Measurements from ENCODE around the gene SNX22. TPM values are rescaled to one million over a fixed set of nuclear protein-coding genes. Genes with fewer than 3 reads are reported as not detected.

Gene SNX22
- total RNA-seq, 1 donor from 2014 or later, result 1.0 TPM

GRCh38 chr15:64133623-64134344, 17.7 kb upstream of the SNX22 start:
- peak overlapping the region in 1 of 3 donors; percentile 25 for H3K9ac ChIP-seq (ENCODE audit: low read depth in 1 of 3, low read length in 3 of 3)
- peaks cover 80 to 89% (median 82%) of the 10 kb centered on the region in 3 donors for H3K36me3 ChIP-seq (ENCODE audit: control insufficient read depth in 3 of 3, insufficient read depth in 3 of 3, low read length in 3 of 3)
- H3K4me3 ChIP-seq (ENCODE audit: low read length in 3 of 3), result no peak overlapping the region
- no peaks in the 10 kb centered on the region for H3K9me3 ChIP-seq (ENCODE audit: control insufficient read depth in 3 of 3, low read length in 3 of 3)
- no peaks in the 10 kb centered on the region for H3K27me3 ChIP-seq (ENCODE audit: control insufficient read depth in 3 of 3, insufficient read depth in 3 of 3, low read length in 3 of 3)
- peaks cover 0 to 5% (median 0%) of the 10 kb centered on the region in 3 donors for H3K4me1 ChIP-seq (ENCODE audit: control insufficient read depth in 3 of 3, insufficient read depth in 3 of 3, low read length in 3 of 3)
- no peak overlapping the region for H3K27ac ChIP-seq (ENCODE audit: low read depth, low read length)

GRCh38 chr15:64134345-64134829, 17.1 kb upstream of the SNX22 start:
- Histone ChIP-seq H3K4me1 (ENCODE audit: control insufficient read depth in 3 of 3, insufficient read depth in 3 of 3, low read length in 3 of 3) (peaks cover 0 to 5% (median 0%) of the 10 kb centered on the region in 3 donors), H3K9ac (ENCODE audit: low read depth in 1 of 3, low read length in 3 of 3) (peak overlapping the region in 1 of 3 donors; percentile 25), H3K27ac (ENCODE audit: low read depth, low read length) (no peak overlapping the region), H3K27me3 (ENCODE audit: control insufficient read depth in 3 of 3, insufficient read depth in 3 of 3, low read length in 3 of 3) (no peaks in the 10 kb centered on the region), H3K4me3 (ENCODE audit: low read length in 3 of 3) (no peak overlapping the region), H3K9me3 (ENCODE audit: control insufficient read depth in 3 of 3, low read length in 3 of 3) (no peaks in the 10 kb centered on the region), H3K36me3 (ENCODE audit: control insufficient read depth in 3 of 3, insufficient read depth in 3 of 3, low read length in 3 of 3) (peaks cover 80 to 86% (median 82%) of the 10 kb centered on the region in 3 donors)

- peaks cover 63 to 69% (median 66%) of the 10 kb centered on the region in 3 donors for H3K36me3 ChIP-seq (ENCODE audit: control insufficient read depth in 3 of 3, insufficient read depth in 3 of 3, low read length in 3 of 3)
- no peak overlapping the region for H3K9ac ChIP-seq (ENCODE audit: low read depth in 1 of 3, low read length in 3 of 3)
- no peak overlapping the region for H3K27ac ChIP-seq (ENCODE audit: low read depth, low read length)
- peaks cover 0 to 5% (median 3%) of the 10 kb centered on the region in 3 donors for H3K4me1 ChIP-seq (ENCODE audit: control insufficient read depth in 3 of 3, insufficient read depth in 3 of 3, low read length in 3 of 3)
- no peak overlapping the region for H3K4me3 ChIP-seq (ENCODE audit: low read length in 3 of 3)
- H3K27me3 ChIP-seq (ENCODE audit: control insufficient read depth in 3 of 3, insufficient read depth in 3 of 3, low read length in 3 of 3), result no peaks in the 10 kb centered on the region
- no peaks in the 10 kb centered on the region for H3K9me3 ChIP-seq (ENCODE audit: control insufficient read depth in 3 of 3, low read length in 3 of 3)
Measured at GRCh38 chr15:64136347-64136746, 15.2 kb upstream of the SNX22 start.

- H3K9ac ChIP-seq (ENCODE audit: low read depth in 1 of 3, low read length in 3 of 3), result no peak overlapping the region
- H3K4me3 ChIP-seq (ENCODE audit: low read length in 3 of 3), result no peak overlapping the region
- peaks cover 55 to 64% (median 61%) of the 10 kb centered on the region in 3 donors for H3K36me3 ChIP-seq (ENCODE audit: control insufficient read depth in 3 of 3, insufficient read depth in 3 of 3, low read length in 3 of 3)
- H3K9me3 ChIP-seq (ENCODE audit: control insufficient read depth in 3 of 3, low read length in 3 of 3), result no peaks in the 10 kb centered on the region
- no peak overlapping the region for H3K27ac ChIP-seq (ENCODE audit: low read depth, low read length)
- no peaks in the 10 kb centered on the region for H3K27me3 ChIP-seq (ENCODE audit: control insufficient read depth in 3 of 3, insufficient read depth in 3 of 3, low read length in 3 of 3)
- peaks cover 0 to 5% (median 3%) of the 10 kb centered on the region in 3 donors for H3K4me1 ChIP-seq (ENCODE audit: control insufficient read depth in 3 of 3, insufficient read depth in 3 of 3, low read length in 3 of 3)
Measured at GRCh38 chr15:64137226-64137833, 14.2 kb upstream of the SNX22 start.

- Histone ChIP-seq H3K36me3 (ENCODE audit: control insufficient read depth in 3 of 3, insufficient read depth in 3 of 3, low read length in 3 of 3) (peaks cover 52 to 60% (median 57%) of the 10 kb centered on the region in 3 donors), H3K27me3 (ENCODE audit: control insufficient read depth in 3 of 3, insufficient read depth in 3 of 3, low read length in 3 of 3) (no peaks in the 10 kb centered on the region), H3K9me3 (ENCODE audit: control insufficient read depth in 3 of 3, low read length in 3 of 3) (no peaks in the 10 kb centered on the region), H3K4me3 (ENCODE audit: low read length in 3 of 3) (no peak overlapping the region), H3K4me1 (ENCODE audit: control insufficient read depth in 3 of 3, insufficient read depth in 3 of 3, low read length in 3 of 3) (peaks cover 0 to 5% (median 3%) of the 10 kb centered on the region in 3 donors), H3K27ac (ENCODE audit: low read depth, low read length) (no peak overlapping the region), H3K9ac (ENCODE audit: low read depth in 1 of 3, low read length in 3 of 3) (no peak overlapping the region)
Measured at GRCh38 chr15:64138331-64138941, 13.1 kb upstream of the SNX22 start.

- Histone ChIP-seq H3K36me3 (ENCODE audit: control insufficient read depth in 3 of 3, insufficient read depth in 3 of 3, low read length in 3 of 3) (peaks cover 36 to 50% (median 49%) of the 10 kb centered on the region in 3 donors), H3K4me1 (ENCODE audit: control insufficient read depth in 3 of 3, insufficient read depth in 3 of 3, low read length in 3 of 3) (peaks cover 0 to 3% (median 0%) of the 10 kb centered on the region in 3 donors), H3K27ac (ENCODE audit: low read depth, low read length) (no peak overlapping the region), H3K4me3 (ENCODE audit: low read length in 3 of 3) (no peak overlapping the region), H3K27me3 (ENCODE audit: control insufficient read depth in 3 of 3, insufficient read depth in 3 of 3, low read length in 3 of 3) (peaks cover 0 to 4% (median 0%) of the 10 kb centered on the region in 3 donors), H3K9me3 (ENCODE audit: control insufficient read depth in 3 of 3, low read length in 3 of 3) (no peaks in the 10 kb centered on the region), H3K9ac (ENCODE audit: low read depth in 1 of 3, low read length in 3 of 3) (no peak overlapping the region)
Measured at GRCh38 chr15:64141798-64142512, 9.6 kb upstream of the SNX22 start.

GRCh38 chr15:64143276-64143675, 8.3 kb upstream of the SNX22 start:
- H3K36me3 ChIP-seq (ENCODE audit: control insufficient read depth in 3 of 3, insufficient read depth in 3 of 3, low read length in 3 of 3), result peaks cover 25 to 38% (median 36%) of the 10 kb centered on the region in 3 donors
- H3K4me3 ChIP-seq (ENCODE audit: low read length in 3 of 3), result no peak overlapping the region
- peaks cover 0 to 3% (median 0%) of the 10 kb centered on the region in 3 donors for H3K4me1 ChIP-seq (ENCODE audit: control insufficient read depth in 3 of 3, insufficient read depth in 3 of 3, low read length in 3 of 3)
- H3K9ac ChIP-seq (ENCODE audit: low read depth in 1 of 3, low read length in 3 of 3), result no peak overlapping the region
- peaks cover 0 to 4% (median 0%) of the 10 kb centered on the region in 3 donors for H3K27me3 ChIP-seq (ENCODE audit: control insufficient read depth in 3 of 3, insufficient read depth in 3 of 3, low read length in 3 of 3)
- no peaks in the 10 kb centered on the region for H3K9me3 ChIP-seq (ENCODE audit: control insufficient read depth in 3 of 3, low read length in 3 of 3)
- no peak overlapping the region for H3K27ac ChIP-seq (ENCODE audit: low read depth, low read length)

GRCh38 chr15:64144192-64144564, 7.4 kb upstream of the SNX22 start:
- no peak overlapping the region for H3K27ac ChIP-seq (ENCODE audit: low read depth, low read length)
- H3K4me1 ChIP-seq (ENCODE audit: control insufficient read depth in 3 of 3, insufficient read depth in 3 of 3, low read length in 3 of 3), result peaks cover 0 to 3% (median 0%) of the 10 kb centered on the region in 3 donors
- no peak overlapping the region for H3K4me3 ChIP-seq (ENCODE audit: low read length in 3 of 3)
- H3K9ac ChIP-seq (ENCODE audit: low read depth in 1 of 3, low read length in 3 of 3), result no peak overlapping the region
- H3K9me3 ChIP-seq (ENCODE audit: control insufficient read depth in 3 of 3, low read length in 3 of 3), result no peaks in the 10 kb centered on the region
- H3K36me3 ChIP-seq (ENCODE audit: control insufficient read depth in 3 of 3, insufficient read depth in 3 of 3, low read length in 3 of 3), result peaks cover 19 to 31% (median 30%) of the 10 kb centered on the region in 3 donors
- H3K27me3 ChIP-seq (ENCODE audit: control insufficient read depth in 3 of 3, insufficient read depth in 3 of 3, low read length in 3 of 3), result peaks cover 0 to 4% (median 0%) of the 10 kb centered on the region in 3 donors

GRCh38 chr15:64144565-64145281, 6.8 kb upstream of the SNX22 start:
- Histone ChIP-seq H3K4me3 (ENCODE audit: low read length in 3 of 3) (no peak overlapping the region), H3K36me3 (ENCODE audit: control insufficient read depth in 3 of 3, insufficient read depth in 3 of 3, low read length in 3 of 3) (peaks cover 19 to 31% (median 30%) of the 10 kb centered on the region in 3 donors), H3K4me1 (ENCODE audit: control insufficient read depth in 3 of 3, insufficient read depth in 3 of 3, low read length in 3 of 3) (peaks cover 0 to 3% (median 0%) of the 10 kb centered on the region in 3 donors), H3K27me3 (ENCODE audit: control insufficient read depth in 3 of 3, insufficient read depth in 3 of 3, low read length in 3 of 3) (peaks cover 0 to 4% (median 0%) of the 10 kb centered on the region in 3 donors), H3K27ac (ENCODE audit: low read depth, low read length) (no peak overlapping the region), H3K9ac (ENCODE audit: low read depth in 1 of 3, low read length in 3 of 3) (no peak overlapping the region), H3K9me3 (ENCODE audit: control insufficient read depth in 3 of 3, low read length in 3 of 3) (no peaks in the 10 kb centered on the region)

Data from skeletal muscle tissue (tissue), 4 donors.